Esophagus mucosa (tissue), 1 donor: ENCODE results near the gene NR2C2. TPM values are rescaled to one million over a fixed set of nuclear protein-coding genes. Genes with fewer than 3 reads are reported as not detected.

Experiments
- ATAC-seq: fragments of 200-7000 bp; cut with Tn5 transposase; one replicate; pipeline ENCODE4 v1.9.1; 2020
- total RNA-seq: library from RNA; stranded (reverse); gene quantifications from one replicate; pipeline ENCODE4 v1.2.4, GENCODE V29; 2023
- donor health status: DM: yes; HTN: yes; CAD: no.

NR2C2 gene
- total RNA-seq, 1 donor from 2014 or later: 19.2 TPM

DNA sequence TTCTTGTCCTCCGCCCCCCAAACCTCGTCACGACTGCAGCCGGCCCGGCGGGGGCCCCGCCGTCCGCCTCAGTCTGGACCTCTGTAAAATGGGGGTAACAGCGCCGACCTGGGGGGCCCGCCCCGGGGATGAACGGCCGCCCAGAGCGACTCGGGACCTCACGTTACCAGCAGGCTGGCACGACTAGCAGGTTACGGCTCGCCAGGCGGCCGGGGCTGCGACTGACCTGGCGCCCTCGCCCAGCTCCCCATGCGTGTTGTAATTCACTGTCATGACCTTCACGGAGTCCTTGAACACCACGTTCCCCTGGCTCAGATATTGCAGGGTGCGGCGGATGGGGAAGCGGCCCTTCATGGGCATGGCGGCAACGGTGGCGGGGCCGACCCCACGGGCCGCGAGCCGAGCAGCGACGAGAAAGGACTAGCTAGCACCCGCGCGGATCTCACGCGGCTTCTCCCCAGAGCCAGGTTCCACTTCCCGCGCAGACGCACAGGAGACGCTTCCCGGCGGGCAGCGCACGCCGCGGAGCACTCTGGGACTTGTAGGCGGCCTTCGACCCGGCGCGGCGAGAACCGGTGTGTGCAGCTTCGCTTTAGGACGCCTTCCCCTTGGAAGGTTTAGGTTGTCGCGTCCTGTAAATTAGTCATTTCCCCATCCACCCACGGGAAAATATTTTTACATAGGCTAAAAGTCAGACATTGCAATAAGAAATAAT, 117.6 kb downstream of the NR2C2 start, which contains the start of gene MRPS25:
TSS of gene MRPS25 (minus strand) at position 481 of the 715 bp plus-strand sequence. CDS start at position 360, 121 bp downstream.
- peak; percentile 97 for ATAC-seq

DNA sequence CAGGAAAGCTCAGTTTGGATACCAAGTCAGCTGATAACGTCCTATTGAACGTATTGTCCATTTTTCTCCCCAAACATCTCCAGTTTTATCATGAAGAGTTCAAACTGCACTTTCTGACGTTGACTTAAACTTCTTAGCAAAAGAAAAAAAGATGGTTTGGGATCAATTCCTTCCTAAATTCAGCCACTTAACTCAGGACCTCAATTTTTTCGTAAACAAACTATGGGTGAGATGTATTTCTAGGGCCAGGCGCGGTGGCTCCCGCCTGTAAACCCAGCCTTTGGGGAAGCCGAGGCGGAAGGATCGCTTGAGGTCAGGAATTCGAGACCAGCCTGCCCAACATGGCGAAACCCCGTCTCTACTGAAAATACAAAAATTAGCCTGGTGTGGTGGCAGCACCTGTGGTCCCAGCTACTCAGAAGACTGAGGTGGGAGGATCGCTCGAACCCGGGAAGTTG, 118.2 kb downstream of the NR2C2 start:
- ATAC-seq: no peak

DNA sequence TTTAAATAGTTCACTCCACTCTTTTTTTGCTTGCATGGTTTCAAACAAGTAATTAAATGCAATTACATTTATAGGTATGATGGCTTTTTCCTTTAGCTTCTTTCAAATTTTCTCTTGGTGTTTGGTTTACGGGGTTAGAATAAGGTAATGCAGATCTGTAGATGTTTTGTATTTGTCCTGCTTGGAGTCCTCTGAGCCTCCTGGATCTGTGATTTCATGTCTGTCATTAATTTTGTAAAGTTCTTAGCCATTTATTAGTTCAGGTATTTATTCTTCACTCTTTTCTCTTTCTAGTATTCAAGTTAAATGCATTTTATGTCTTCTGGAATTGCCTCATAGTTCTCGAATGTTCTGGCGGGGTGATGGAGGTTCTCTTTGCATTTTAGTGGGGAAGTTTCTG, 119.1 kb downstream of the NR2C2 start:
- ATAC-seq: no peak

DNA sequence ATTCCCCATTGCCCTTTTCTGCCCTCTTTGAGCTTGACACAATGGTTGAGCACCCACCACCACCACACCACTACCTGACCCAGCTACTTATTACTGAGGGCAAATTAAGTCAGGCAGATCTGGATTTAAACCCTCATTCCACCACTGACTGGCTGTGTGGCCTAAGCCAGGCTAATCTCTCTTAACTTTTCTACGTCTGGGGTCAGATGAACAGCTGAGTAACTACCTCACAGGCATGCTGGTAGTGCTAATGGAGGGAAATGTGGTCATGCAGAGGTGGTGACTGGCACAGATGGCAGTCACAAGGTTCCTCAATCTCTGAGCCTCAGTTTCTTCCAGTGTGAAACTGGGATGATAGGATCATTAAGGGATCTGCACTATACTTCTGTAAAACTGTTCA, 122.1 kb downstream of the NR2C2 start:
- no peak for ATAC-seq

DNA sequence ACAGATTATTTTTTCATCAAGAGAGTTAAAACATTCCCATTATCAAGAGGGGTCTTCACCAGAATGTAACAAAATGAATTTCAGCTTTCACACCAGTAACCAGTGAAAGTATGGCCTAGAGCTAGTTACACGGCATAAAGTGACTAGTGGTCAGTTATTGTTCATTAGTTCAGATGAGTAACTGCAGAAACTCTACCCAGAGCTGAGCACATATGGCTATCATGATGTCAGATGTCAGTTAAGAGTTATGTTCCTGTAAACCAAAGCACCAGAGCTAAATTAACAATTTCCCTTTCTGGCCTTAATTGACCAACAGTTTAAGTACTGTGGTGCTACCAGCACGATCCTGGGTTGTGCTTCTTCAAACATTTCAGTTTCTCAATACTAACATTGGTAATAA, 124.3 kb downstream of the NR2C2 start:
- ATAC-seq: no peak

DNA sequence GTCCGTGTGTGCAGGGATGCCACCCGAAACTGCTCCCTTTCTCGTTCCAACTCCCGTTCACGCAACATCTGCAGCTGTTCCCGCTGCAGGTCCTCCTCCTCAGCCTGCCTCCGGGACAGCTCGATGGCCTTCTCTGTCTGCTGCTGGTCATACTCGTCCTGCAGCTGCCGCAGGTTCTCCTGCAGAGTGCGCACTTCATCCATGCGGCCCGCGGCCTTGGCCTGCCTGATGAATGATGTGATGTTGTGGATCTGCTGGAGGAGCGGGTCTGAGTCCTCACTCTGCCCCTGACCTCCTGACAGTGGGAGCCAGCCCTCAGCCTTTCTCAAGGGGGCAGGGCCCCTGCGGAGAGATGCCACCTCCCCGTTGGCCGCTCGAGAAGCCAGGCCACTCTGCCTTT, 127.1 kb downstream of the NR2C2 start:
- no peak for ATAC-seq

DNA sequence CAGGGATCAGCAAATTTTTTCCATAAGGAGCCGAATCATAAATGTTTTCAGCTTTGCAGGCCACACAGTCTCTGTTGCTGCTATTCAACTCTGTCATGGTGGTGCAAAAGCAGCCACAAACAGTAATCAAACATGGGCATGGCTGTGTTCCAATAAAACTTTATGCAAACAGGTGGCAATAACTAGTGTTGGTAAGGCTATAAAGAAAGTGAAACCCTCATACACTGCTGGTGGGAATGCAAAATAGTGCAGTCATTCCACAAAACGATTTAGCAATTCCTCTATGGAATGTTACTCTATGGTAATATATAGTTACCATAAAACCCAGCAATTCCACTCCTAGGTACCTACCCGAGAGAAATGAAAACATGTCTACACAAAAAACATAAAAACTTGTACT, 131.7 kb downstream of the NR2C2 start:
- ATAC-seq: no peak

DNA sequence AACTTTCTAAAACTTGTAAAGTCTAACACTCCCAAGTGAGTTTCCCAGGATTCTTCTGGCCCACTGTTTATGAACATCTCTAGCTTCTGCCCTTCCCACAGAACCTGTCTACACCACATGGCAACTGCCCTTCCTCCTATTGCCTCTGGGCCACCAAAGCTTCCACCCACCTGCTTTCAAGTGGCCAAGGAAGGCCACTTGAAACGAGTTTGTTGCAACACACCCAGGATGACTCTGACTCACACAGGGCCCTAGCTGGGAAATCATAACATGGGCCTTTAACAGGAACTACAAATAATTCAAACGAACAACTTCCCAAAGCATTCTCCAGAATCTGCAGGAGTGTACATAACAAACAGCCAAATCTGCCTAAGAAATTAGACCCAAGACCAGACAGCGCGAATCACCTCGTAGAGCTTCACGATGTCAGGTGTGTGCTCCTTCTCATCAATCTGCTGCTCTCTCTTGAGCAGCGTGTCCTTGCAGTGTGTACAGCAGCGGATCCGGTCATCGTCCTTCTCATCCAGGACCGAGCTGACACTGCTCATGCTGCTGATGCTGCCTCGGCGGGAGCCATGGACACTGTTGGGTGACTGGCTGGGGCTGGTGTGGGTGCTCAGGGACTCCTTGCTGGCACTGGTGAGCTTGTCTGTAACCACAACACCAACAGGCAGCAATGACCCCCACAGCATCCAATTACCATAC, 134.7 kb downstream of the NR2C2 start:
- peak; percentile 84 for ATAC-seq

DNA sequence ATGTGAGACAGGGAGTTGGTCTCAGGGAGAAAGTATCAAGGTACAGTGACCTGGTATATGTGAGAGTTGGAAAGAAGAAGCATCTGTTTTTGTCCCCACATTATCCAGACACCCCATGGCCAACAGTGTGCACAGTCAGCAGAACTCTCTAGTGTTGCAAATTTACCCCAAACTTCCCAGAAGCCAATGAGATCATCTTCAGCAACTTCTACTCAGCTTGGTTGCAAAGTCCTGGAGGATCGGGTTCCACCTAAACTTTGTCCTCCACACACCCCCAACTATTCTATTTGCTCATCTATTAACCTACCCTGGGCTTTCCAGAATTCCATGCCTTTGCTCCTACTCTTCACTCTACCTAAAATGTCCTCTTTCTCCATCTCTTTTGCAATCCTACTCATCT, 135.9 kb downstream of the NR2C2 start:
- no peak for ATAC-seq

DNA sequence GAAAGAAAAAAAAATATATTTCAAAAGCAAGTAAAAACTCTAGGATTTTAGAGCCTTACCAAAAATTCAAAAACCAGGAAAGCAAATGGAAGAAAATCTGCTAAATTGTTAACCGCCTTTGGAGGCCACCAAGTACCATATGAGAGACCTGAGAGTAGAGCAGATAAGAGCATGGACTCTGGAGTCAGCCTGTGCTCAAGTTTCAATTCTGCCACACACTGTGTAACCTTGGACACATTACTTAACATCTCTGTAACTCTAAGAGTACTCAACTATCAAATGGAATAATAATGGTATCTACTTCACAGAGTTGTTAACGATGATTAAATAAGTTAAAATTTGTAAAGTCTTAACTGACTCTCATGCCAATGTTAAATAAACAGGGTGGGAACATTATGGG, 138.9 kb downstream of the NR2C2 start:
- no peak for ATAC-seq

DNA sequence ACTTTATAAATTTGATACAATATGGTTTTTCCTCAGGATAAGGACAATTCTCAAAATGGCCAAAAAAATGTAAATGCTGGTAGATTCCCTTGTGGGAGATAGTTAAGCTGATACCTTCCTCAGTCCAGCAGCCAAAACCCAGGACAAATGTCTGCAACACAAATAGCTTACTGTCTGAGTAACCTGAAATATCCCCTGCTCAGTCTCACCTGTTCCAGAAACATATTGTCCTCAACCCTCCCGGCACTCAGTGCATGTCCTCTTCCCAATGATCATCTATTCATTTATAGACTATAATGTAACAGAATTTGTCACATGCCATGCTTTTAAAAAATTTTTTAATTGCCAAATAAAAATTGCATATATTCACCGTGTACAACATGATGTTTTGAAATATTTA, 139.3 kb downstream of the NR2C2 start:
- ATAC-seq: no peak

DNA sequence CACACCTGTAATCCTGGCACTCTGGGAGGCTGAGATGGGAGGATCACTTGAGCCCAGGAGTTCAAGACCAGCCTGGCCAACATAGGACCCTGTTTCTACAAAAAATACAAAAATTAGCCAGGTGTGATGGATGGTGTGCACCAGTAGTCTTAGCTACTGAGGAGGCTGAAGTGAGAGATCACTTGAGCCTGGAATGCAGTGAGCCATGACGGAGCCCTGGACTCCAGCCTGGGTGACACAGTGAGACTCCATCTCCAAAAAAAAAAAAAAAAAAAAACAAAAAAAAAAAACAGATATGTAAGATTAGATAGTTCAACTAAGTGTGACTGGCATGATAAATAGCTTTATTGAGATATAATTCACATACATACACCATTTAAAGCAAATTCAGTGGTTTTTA, 141.8 kb downstream of the NR2C2 start:
- no peak for ATAC-seq

DNA sequence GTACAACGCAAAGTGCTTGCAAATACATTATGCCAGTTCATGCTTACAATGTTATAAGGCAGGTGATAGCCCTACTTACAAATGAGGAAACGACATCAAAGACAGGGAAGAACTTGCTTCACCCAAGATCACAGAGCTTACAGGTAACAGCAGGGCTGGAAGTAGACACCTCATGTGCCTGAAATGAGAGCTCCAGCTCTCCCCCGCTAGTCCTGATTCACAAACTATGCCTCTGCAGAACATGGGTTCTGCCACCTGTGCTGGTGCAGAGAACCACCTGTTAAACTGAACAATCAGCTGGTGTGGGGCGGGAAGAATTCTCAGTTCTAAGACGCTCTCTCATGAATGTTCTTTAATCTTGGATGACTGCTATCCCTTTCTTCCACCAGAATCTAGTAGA, 144.2 kb downstream of the NR2C2 start:
- ATAC-seq: no peak

DNA sequence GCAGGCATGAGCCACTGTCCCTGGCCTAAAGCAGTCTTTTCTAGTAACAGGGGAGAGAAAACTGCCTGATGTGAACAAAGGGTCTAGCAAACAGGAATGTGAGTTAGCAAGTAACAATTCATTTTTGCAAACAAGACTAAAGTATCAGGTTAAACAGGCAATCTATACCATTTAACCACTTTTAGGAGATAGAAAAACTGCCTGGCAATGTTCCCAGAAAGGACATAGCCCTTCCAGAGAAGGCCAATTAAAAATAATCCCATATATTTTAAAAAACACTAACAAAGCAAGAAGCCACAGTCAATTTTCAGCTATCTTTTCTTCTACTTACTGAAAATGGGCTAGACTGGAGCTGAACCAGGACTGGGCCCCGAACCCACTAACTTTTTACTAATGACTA, 145.3 kb downstream of the NR2C2 start:
- ATAC-seq: no peak

DNA sequence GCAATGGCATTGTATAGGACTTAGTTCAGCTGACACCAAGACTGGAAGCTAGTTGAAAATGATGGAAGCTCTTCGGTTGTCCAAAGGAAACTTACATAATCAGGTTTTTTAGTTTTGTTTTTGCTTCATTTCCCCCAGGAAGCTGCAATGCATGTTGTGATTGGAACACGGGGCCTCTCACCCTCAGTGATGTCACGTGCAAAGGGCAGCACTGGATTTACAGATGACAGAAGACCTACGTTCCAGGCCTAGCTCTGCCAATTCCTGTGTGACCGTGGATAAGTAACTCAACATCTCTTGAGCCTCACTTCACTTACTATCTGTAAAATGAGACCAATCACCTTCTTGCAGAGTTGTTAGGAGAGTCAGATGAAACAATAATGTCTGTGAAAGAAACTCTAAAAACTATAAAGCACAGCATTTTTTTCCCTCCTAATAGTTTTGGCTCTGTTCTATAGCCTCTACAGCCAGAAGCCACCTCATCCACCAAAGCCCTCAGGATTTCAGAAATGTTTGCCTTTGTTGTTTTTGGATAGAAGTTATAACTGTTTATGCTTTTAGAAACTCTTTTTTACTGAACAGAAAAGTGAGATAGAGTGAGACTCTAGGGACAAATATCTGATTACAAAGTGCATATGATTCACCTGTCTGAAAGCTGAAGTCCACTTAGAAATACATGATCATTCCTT, 146.9 kb downstream of the NR2C2 start:
- no peak for ATAC-seq

DNA sequence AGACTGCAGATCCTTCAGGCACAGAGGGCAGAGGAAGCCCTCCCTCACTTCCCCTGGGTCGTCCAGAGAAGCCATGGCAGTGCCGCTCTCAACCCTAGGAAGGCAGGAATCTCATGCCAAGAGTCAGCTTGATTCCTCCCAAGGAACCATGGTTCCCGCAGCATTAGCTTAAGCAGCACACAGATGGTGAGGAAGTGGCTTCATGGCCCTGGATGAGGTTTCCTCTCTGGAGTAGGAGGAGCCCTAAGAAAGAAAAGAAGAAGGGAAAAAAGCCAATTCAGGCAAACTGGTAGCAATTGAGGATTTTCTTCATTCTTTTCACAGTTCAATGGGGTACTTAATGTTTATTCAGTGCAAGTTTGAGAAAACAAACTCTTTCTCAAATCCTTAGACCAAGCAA, 148.7 kb downstream of the NR2C2 start:
- ATAC-seq: no peak

DNA sequence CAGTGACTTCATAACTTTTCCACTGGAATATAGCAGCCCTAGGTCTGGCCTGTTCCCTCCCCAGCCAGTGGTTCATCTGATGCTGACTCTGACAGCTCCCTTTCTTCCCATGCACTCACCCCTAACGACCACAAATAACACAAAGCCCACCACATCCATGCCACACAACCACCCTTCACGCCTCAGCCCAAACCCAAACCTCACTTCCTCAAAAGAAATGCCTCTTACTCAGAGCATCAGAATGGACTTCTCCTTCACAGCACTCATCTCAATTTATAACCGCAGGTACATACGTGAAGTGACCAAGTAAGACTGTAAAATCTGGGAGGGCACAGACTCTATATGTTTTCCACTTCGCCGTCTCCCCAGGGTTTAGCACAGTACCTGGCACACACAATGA, 150.5 kb downstream of the NR2C2 start:
- no peak for ATAC-seq

Other genes starting within 250 kb of the NR2C2 start
- 2.5 TPM for gene FGD5, start 128.6 kb upstream of the NR2C2 start, total RNA-seq
- 46.4 TPM for gene MRPS25, start 117.7 kb downstream of the NR2C2 start, total RNA-seq
- gene RBSN, start 151.6 kb downstream of the NR2C2 start, total RNA-seq: 10.1 TPM